WI38 (cell line): Measurements from ENCODE around the gene CUL9.

ENCODE experiments used
- H3K4me3 ChIP-seq: 2 replicates; pipeline ENCODE4 v1.5.1; 2011; ENCODE audit warnings: low read depth, mild to moderate bottlenecking, control low read depth, low read length
- CTCF ChIP-seq: IDR thresholded peaks from 2 replicates; pipeline ENCODE4 v1.5.1; 2012; ENCODE audit warnings: low read depth, mild to moderate bottlenecking, control low read depth, low read length

CUL9 gene

DNA sequence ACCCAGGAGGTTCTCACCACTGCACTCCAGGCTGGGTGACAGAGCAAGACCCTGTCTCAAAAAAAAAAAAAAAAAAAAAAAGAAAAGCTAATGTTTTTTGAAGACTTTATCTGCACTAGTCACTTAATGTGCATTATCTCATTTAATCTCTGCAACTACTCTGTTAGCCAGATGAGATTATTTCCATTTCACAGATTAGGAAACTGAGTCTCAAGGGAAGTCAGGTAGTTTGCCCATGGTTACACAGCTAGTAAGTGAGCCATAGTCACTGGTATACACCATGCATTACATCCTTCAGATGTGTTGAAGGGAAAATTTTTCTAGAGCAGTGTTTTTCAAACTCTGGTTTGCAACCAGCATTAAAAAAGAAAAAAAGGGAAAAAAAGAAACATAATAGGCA, 18.1 kb upstream of the CUL9 start:
- TF ChIP-seq CTCF = no peak
- H3K4me3 ChIP-seq = no peak overlapping the region

GRCh38 chr6:43170417-43170930, 11.5 kb upstream of the CUL9 start:
- peak overlapping the region; percentile 63 for H3K4me3 ChIP-seq
- no peak for TF ChIP-seq CTCF

GRCh38 chr6:43170931-43171706, 10.9 kb upstream of the CUL9 start, which contains the start of gene SRF:
Gene SRF, plus strand, starts transcription at chr6:43171269. Its CDS starts 388 bp downstream, at chr6:43171657.
- TF ChIP-seq CTCF = peak; percentile 25; the same call in 1 of the 2 replicates
- peak within 1 kb of the TSS; percentile 91 for H3K4me3 ChIP-seq

GRCh38 chr6:43171707-43172103, 10.3 kb upstream of the CUL9 start:
- no peak for TF ChIP-seq CTCF
- H3K4me3 ChIP-seq = peak overlapping the region; percentile 91

DNA sequence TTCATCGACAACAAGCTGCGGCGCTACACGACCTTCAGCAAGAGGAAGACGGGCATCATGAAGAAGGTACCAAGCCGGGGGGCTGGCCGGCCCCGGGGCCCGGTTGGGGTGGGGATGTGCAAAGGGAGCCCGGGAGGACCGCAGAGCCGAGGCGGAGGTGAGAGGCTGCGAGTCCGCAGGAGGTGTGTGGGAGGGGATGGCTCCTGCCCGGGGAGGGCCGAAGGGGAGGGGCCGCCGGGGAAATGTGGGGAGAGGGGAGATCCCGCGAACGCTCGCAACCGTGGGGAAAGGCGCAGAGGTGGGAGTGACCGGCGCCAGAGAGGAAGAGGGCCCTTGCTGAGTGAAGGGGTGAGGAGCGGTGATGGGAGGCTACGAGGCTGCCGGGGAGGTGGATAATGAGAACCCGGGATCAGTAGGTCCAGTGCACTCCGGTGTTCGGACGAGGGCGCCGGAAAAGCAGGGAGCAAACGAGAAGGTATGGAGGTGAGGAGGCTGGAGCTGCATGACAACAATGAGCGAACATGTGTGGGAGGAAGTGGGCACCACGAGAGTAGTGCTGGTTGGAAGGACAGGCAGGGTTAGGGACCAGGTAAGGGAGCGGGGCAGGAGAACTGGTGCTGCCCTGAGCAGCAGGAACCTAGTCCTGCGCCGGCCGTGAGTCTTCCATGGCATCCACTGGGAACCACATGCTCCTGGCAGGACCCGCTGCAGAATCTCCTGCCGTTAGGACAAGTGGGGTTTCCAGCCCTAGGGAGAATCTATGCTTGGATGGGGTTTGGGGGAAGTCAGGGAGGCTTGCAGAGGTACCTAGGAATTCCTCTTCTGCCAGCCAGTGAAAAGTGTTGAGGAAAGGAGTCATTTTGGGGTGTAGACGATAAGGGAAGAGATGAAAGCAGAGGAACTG, 9.6 kb upstream of the CUL9 start:
- TF ChIP-seq CTCF = no peak
- peak overlapping the region; percentile 91 for H3K4me3 ChIP-seq

- no peak for TF ChIP-seq CTCF
- H3K4me3 ChIP-seq = peak overlapping the region; percentile 91
Measured at GRCh38 chr6:43173591-43174262, 8.3 kb upstream of the CUL9 start.
